CD8-positive, alpha-beta memory T cell (primary cell): ENCODE measurements around the gene RPL12. TPM values are rescaled to one million over a fixed set of nuclear protein-coding genes. Genes with fewer than 3 reads are reported as not detected.

Source experiments
- CTCF ChIA-PET: fragments of 350-600 bp; sonication (Branson Sonifier 250); formaldehyde crosslinking; loops from one replicate; lab custom pipeline; 2021; ENCODE audit warnings: antibody characterized with exemption; lab: Charles Lee
- POLR2A ChIA-PET: fragments of 350-600 bp; sonication (Branson Sonifier 250); formaldehyde crosslinking; loops from one replicate; lab custom pipeline; 2021; ENCODE audit warnings: antibody characterized with exemption; lab: Charles Lee
- DNase-seq, 5 donors: peaks; one replicate each; pipeline versions ENCODE4 v3.0.0 to v3.0.0-alpha.2; 2020 to 2022; ENCODE audit warnings: mixed read lengths in 1 of 5
- H3K27ac ChIP-seq: one replicate; pipeline ENCODE4 v1.7.0; 2013; ENCODE audit warnings: low read depth, mild to moderate bottlenecking, low read length, moderate library complexity
- H3K27me3 ChIP-seq: 2 replicates; pipeline ENCODE4 v1.7.0; 2013; ENCODE audit warnings: low read length, mild to moderate bottlenecking; ENCODE audit not compliant: insufficient read depth, poor library complexity, severe bottlenecking
- H3K36me3 ChIP-seq: 2 replicates; pipeline ENCODE4 v1.7.0; 2013; ENCODE audit warnings: mild to moderate bottlenecking, low read length, moderate library complexity; ENCODE audit not compliant: insufficient read depth
- H3K4me1 ChIP-seq: 2 replicates; pipeline ENCODE4 v1.7.0; 2013; ENCODE audit warnings: mild to moderate bottlenecking, low read length, moderate library complexity; ENCODE audit not compliant: insufficient read depth
- H3K4me3 ChIP-seq: 2 replicates; pipeline ENCODE4 v1.7.0; 2013; ENCODE audit warnings: mild to moderate bottlenecking, low read length
- H3K9me3 ChIP-seq: 2 replicates; pipeline ENCODE4 v1.7.0; 2013; ENCODE audit warnings: mild to moderate bottlenecking, low read length
- H3K27ac Mint-ChIP-seq, 8 donors: one replicate each; pipeline ENCODE4 v1.8.0; 2020 to 2021; ENCODE audit warnings: mixed read lengths in 8 of 8, mild to moderate bottlenecking in 6 of 8, inconsistent platforms in 3 of 8, moderate library complexity in 3 of 8
- H3K27me3 Mint-ChIP-seq, 2 donors: one replicate each; pipeline ENCODE4 v1.8.0; 2020 to 2021; ENCODE audit warnings: mixed read lengths in 2 of 2, mild to moderate bottlenecking in 1 of 2, moderate library complexity in 1 of 2
- H3K36me3 Mint-ChIP-seq, 3 donors: one replicate each; pipeline ENCODE4 v1.8.0; 2020 to 2021; ENCODE audit warnings: mixed read lengths in 3 of 3, inconsistent platforms in 1 of 3, mild to moderate bottlenecking in 1 of 3
- H3K4me1 Mint-ChIP-seq, 3 donors: one replicate each; pipeline ENCODE4 v1.8.0; 2020 to 2021; ENCODE audit warnings: mixed read lengths in 3 of 3, inconsistent platforms in 1 of 3, mild to moderate bottlenecking in 1 of 3
- H3K4me3 Mint-ChIP-seq, 7 donors: one replicate each; pipeline ENCODE4 v1.8.0; 2020 to 2021; ENCODE audit warnings: mixed read lengths in 7 of 7, mild to moderate bottlenecking in 6 of 7, moderate library complexity in 4 of 7, inconsistent platforms in 2 of 7
- H3K9me3 Mint-ChIP-seq, 5 donors: one replicate each; pipeline ENCODE4 v1.8.0; 2020 to 2022; ENCODE audit warnings: mixed read lengths in 5 of 5, mild to moderate bottlenecking in 3 of 5, moderate library complexity in 2 of 5, inconsistent platforms in 1 of 5
- polyA plus RNA-seq: library from polyadenylated mRNA; unstranded; fragments of 300-500 nt; fragmentation: Illumina TruSeq; gene quantifications from one replicate; pipeline ENCODE4 v1.2.3, GENCODE V29; 2021
- total RNA-seq, 2 experiments: library from RNA; stranded (reverse); gene quantifications; one replicate each; pipeline ENCODE4 v1.2.3, GENCODE V29; 2021

The RPL12 gene
- total and polyA plus RNA-seq, 3 experiments from 2014 or later = 1,457 to 1,549 (median 1,533) TPM

DNA sequence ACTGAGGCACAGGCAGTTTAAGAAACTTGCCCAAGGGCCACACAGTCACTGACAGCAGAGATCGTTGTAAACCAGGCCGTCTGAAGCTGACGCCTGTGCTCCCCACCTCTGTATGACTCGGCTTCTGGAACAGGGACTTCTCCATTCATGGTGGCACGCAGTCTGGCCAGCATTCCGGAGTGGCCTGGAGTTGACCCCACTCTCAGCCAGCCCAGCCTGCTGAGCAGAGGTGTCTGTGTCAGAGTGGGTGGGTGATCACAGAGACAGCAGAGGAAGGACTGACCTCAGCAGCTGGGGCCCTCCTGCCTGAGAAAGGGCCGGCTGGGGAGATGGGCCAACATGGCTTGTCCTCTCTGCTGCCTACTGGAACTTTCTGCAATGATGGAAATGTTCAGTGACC is 12.7 kb upstream of the RPL12 start:
- ChIA-PET CTCF (no interaction called here), POLR2A (no interaction called here)
- no peak for DNase-seq
- H3K9me3 ChIP-seq = no peaks in the 10 kb centered on the region
- Mint-ChIP-seq H3K9me3 (no peaks in the 10 kb centered on the region), H3K36me3 (peaks cover 4 to 71% (median 15%) of the 10 kb centered on the region in 3 donors), H3K27me3 (no peaks in the 10 kb centered on the region), H3K4me1 (peaks cover 0 to 2% (median 0%) of the 10 kb centered on the region in 3 donors), H3K4me3 (no peak overlapping the region), H3K27ac (no peak overlapping the region)
- peaks cover 16% of the 10 kb centered on the region for H3K36me3 ChIP-seq
- no peaks in the 10 kb centered on the region for H3K27me3 ChIP-seq
- no peaks in the 10 kb centered on the region for H3K4me1 ChIP-seq
- H3K4me3 ChIP-seq = no peak overlapping the region
- no peak overlapping the region for H3K27ac ChIP-seq

DNA sequence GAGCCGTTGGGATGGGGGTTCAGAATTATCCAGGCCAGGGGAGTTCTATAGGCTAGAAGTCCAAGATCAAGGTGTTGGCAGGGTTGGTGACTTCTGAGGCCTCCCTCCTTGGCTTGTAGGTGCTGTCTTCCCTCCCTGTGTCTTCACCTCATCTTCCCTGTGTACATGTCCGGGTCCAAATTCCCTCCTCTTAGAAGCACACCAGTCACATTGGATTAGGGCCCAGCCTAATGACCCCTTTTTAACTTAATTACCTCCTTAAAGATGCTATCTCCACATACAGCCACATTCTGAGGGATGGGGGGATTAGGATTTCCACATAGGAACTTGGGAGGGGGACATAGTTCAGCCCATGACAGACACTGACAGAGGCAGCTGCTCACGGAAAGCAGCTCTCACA is 12.2 kb upstream of the RPL12 start:
- Mint-ChIP-seq H3K4me3 (no peak overlapping the region), H3K9me3 (no peaks in the 10 kb centered on the region), H3K4me1 (peaks cover 0 to 2% (median 0%) of the 10 kb centered on the region in 3 donors), H3K36me3 (peaks cover 4 to 71% (median 15%) of the 10 kb centered on the region in 3 donors), H3K27ac (peak overlapping the region in 1 of 8 donors; percentile 85), H3K27me3 (no peaks in the 10 kb centered on the region)
- ChIA-PET POLR2A (no interaction called here), CTCF (no interaction called here)
- DNase-seq = no peak
- Histone ChIP-seq H3K27ac (no peak overlapping the region), H3K36me3 (peaks cover 16% of the 10 kb centered on the region), H3K4me3 (no peak overlapping the region), H3K4me1 (no peaks in the 10 kb centered on the region), H3K27me3 (no peaks in the 10 kb centered on the region), H3K9me3 (no peaks in the 10 kb centered on the region)

DNA sequence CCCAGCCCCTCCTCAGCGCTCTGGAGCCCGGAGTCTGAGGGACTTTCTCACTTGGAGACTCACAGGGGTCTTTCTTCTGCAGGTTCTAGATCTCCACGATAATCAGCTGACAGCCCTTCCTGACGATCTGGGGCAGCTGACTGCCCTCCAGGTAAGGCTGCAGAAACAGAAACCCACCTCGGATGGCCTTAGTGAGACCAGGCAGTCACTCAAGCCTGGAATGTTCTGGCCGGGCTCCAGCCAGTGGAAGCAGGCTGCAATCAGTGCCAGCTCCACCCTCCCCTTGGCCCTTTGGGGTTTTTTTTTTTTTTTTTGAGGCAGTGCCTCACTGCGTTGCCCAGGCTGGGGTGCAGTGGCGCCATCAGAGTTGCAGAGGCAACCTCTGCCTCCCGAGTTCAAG is 7.7 kb upstream of the RPL12 start:
- Histone ChIP-seq H3K27me3 (no peaks in the 10 kb centered on the region), H3K27ac (no peak overlapping the region), H3K4me1 (no peaks in the 10 kb centered on the region), H3K36me3 (peaks cover 20% of the 10 kb centered on the region), H3K4me3 (no peak overlapping the region), H3K9me3 (no peaks in the 10 kb centered on the region)
- H3K4me1 Mint-ChIP-seq = peaks cover 0 to 2% (median 0%) of the 10 kb centered on the region in 3 donors
- no peaks in the 10 kb centered on the region for H3K9me3 Mint-ChIP-seq
- no peak for DNase-seq
- H3K27me3 Mint-ChIP-seq = no peaks in the 10 kb centered on the region
- H3K27ac Mint-ChIP-seq = no peak overlapping the region
- ChIA-PET POLR2A (interaction anchor here (0.7 kb wide), 1 partner anchor 8 kb away, joined by 6 read pairs; no protein-coding TSS in a partner anchor), CTCF (no interaction called here)
- no peak overlapping the region for H3K4me3 Mint-ChIP-seq
- peaks cover 4 to 69% (median 19%) of the 10 kb centered on the region in 3 donors for H3K36me3 Mint-ChIP-seq

DNA sequence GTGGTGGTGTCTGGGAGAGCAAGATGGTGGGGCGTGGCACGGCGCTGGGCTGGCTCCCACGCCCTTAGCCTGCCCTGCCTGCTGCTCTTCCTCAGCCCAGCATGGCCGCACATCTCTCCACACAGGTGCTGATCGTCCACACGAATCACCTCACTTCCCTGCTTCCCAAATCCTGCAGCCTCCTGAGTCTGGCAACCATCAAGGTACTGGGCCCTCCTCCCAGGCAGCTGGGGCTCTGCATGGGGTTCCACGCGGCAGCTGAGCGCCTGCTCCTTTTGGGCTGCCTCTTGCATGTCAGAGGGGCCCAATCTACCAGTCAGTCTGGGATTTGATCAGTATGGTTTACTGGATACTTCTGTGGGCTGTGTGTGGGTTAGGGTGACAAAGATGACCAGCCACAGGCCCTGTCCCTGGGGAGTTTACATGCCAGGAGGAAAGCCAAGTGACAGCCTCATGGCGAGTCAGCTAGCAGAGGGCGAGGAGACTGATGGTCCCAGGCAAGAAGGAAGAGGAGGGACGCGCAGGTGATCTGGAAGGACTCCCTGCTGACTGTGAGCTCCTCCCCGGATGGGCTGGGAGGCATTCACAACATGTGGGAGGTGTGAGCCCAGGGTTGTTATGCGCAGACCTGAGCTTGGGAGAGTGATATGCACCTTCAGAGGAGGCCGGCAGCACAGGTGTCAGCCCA is 6.1 kb upstream of the RPL12 start:
- Histone ChIP-seq H3K36me3 (peaks cover 12% of the 10 kb centered on the region), H3K27me3 (no peaks in the 10 kb centered on the region), H3K27ac (no peak overlapping the region), H3K4me1 (peaks cover 5% of the 10 kb centered on the region), H3K4me3 (no peak overlapping the region), H3K9me3 (no peaks in the 10 kb centered on the region)
- H3K4me3 Mint-ChIP-seq = peak overlapping the region in 1 of 7 donors; percentile 15
- peaks cover under 1 to 60% (median 14%) of the 10 kb centered on the region in 3 donors for H3K36me3 Mint-ChIP-seq
- no peaks in the 10 kb centered on the region for H3K27me3 Mint-ChIP-seq
- DNase-seq = no peak
- POLR2A ChIA-PET = no interaction called here
- no peaks in the 10 kb centered on the region for H3K9me3 Mint-ChIP-seq
- no peak overlapping the region for H3K27ac Mint-ChIP-seq
- CTCF ChIA-PET = no interaction called here
- H3K4me1 Mint-ChIP-seq = peaks cover 5 to 9% (median 6%) of the 10 kb centered on the region in 3 donors

DNA sequence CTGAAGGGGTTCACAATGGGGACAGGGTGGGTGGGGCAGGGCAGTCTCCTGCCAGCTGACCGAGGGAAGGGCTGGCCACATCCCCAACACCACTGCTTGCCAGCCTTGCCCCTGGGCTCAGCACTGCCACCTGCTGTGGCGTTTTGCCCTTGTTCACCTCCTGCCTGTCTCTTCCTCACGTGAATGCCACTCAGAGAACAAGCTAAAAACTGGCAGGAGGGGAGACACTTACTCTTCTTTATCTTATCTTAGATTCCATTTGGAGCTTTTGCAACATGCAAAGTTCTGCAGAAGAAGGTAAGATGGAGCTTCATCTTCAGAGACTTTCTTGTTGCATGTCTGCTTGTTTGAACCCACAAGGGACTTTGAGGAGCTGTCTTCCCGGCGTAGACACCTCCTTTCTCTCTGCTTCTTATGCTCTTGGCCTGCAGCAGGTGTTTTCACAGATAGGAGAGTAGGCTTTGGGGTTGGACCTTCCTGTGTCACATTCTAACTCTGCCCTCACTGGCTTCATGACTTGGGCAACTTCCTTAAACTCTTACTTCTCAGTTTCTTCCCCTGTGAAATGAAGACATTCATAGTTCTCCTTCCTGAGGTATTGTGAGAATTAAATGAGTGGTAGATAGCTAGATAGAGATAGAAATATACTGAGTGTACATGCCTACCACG is 4.3 kb upstream of the RPL12 start:
- Histone ChIP-seq H3K9me3 (no peaks in the 10 kb centered on the region), H3K4me3 (no peak overlapping the region), H3K36me3 (peaks cover 5% of the 10 kb centered on the region), H3K27ac (no peak overlapping the region), H3K27me3 (no peaks in the 10 kb centered on the region), H3K4me1 (peaks cover 11% of the 10 kb centered on the region)
- ChIA-PET CTCF (interaction anchor here (1.1 to 1.8 kb wide), 5 partner anchors 11 to 513 kb away, joined by 3 to 5 read pairs (median 4); partner anchors contain the start of gene TOR2A), POLR2A (interaction anchor here (1.1 kb wide), 1 partner anchor 59 kb away, joined by 3 read pairs; the partner anchor contains the start of gene SLC2A8)
- H3K27ac Mint-ChIP-seq = peak overlapping the region in 1 of 8 donors; percentile 82
- H3K36me3 Mint-ChIP-seq = peaks cover 0 to 58% (median 10%) of the 10 kb centered on the region in 3 donors
- no peak for DNase-seq
- H3K27me3 Mint-ChIP-seq = no peaks in the 10 kb centered on the region
- H3K9me3 Mint-ChIP-seq = no peaks in the 10 kb centered on the region
- peaks cover 12 to 22% (median 20%) of the 10 kb centered on the region in 3 donors for H3K4me1 Mint-ChIP-seq
- H3K4me3 Mint-ChIP-seq = peak overlapping the region in 1 of 7 donors; percentile 82

DNA sequence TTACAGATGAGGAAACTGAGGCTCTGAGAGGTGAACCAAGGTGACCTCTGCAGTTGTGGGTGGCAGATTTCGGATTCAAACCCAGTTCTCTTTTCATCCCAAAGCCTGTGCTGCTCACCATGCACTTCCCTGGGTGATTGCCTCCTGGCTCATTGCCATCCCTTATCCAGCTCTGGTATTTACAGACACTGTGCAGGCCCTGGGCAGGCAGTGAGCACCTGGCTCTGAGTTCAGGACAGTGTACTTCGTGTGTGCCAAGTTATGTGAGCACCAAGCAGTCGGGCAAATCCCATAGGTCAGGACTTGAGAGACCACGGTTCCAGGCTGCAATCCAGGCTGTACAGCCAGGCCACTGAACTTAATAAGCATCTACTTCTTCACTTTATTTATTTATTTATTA is 1.5 kb upstream of the RPL12 start:
- no peaks in the 10 kb centered on the region for H3K27me3 Mint-ChIP-seq
- POLR2A ChIA-PET = no interaction called here
- H3K36me3 ChIP-seq = peaks cover 28% of the 10 kb centered on the region
- H3K27ac ChIP-seq = no peak overlapping the region
- H3K9me3 Mint-ChIP-seq = no peaks in the 10 kb centered on the region
- peaks cover 0 to 67% (median 15%) of the 10 kb centered on the region in 3 donors for H3K36me3 Mint-ChIP-seq
- peaks cover 34 to 49% (median 48%) of the 10 kb centered on the region in 3 donors for H3K4me1 Mint-ChIP-seq
- peaks cover 30% of the 10 kb centered on the region for H3K4me1 ChIP-seq
- no peaks in the 10 kb centered on the region for H3K27me3 ChIP-seq
- no peaks in the 10 kb centered on the region for H3K9me3 ChIP-seq
- H3K4me3 ChIP-seq = peak overlapping the region; percentile 98
- DNase-seq = no peak
- peak overlapping the region in 7 of 8 donors; percentile 78 to 98 (median 94) for H3K27ac Mint-ChIP-seq
- H3K4me3 Mint-ChIP-seq = peak overlapping the region; percentile 85 to 97 (median 96)
- CTCF ChIA-PET = no interaction called here

DNA sequence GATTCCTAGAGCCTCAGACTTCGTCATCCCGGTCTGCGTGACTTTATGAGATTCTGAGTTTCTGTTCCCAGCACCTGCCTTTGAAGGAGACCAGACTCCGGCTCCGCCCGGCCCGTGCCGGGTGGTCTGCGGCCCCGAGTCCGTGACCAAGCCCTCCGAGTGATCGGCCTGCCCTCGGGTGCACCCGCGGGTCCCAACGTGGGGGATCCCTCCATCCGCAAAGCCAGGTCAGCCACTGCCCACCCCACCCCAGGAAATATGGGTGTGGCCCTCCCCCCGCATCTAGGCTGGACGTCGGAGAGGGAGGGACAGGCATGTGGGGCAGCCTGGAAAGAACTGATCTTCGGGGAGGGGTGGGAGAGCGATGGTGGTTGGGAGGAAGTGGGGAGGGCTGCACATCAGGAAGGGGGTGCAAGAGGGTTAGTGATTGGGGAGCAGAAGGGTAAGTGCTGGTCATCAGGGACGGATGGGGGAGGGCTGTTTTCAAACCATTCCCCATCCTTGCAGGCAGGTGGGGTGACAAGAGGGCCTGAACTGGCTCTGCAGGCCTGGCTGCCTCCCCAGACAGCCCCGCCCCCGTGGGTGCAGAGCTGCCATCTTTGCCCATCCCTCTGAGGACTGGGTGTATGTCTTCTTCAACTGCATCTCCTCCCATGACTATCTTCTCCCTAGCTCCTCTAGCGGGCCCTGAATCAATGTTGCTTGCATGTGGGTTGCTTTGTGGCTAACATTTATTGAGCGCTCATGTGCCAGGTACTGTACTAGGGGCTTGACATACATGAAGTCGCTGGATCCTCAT is 851 bp upstream of the RPL12 start:
- Mint-ChIP-seq H3K4me3 (peak overlapping the region; percentile 95 to 99 (median 97)), H3K27me3 (no peaks in the 10 kb centered on the region), H3K36me3 (peaks cover 0 to 67% (median 18%) of the 10 kb centered on the region in 3 donors), H3K9me3 (no peaks in the 10 kb centered on the region), H3K27ac (peak overlapping the region; percentile 83 to 99 (median 96)), H3K4me1 (peaks cover 36 to 51% (median 50%) of the 10 kb centered on the region in 3 donors)
- peak overlapping the region; percentile 94 for H3K27ac ChIP-seq
- CTCF ChIA-PET = interaction anchor here (0.6 to 2.5 kb wide), 3 partner anchors 133 to 241 kb away, joined by 3 to 9 read pairs (median 4); no protein-coding TSS in a partner anchor
- peaks cover 30% of the 10 kb centered on the region for H3K4me1 ChIP-seq
- no peaks in the 10 kb centered on the region for H3K27me3 ChIP-seq
- peak overlapping the region; percentile 98 for H3K4me3 ChIP-seq
- H3K9me3 ChIP-seq = no peaks in the 10 kb centered on the region
- peaks cover 27% of the 10 kb centered on the region for H3K36me3 ChIP-seq
- peak; percentile 24 to 64 (median 27) for DNase-seq
- POLR2A ChIA-PET = interaction anchor here (0.5 to 2.3 kb wide), 10 partner anchors 14 to 615 kb away, joined by 3 to 18 read pairs (median 3); partner anchors contain the start of genes NAIF1, SLC2A8 and ZNF79
